Dendritic cell treated with granulocyte-macrophage colony-stimulating factor and Interleukin-4, amounts not matched to agents 40 ng/mL and 50 ng/mL, for 4 days (primary cell): ENCODE measurements around the gene TTC36.
"Not testable (repeated sequence)": the region's sequence is repeated elsewhere in the genome, so short reads cannot be mapped to it uniquely, and the experiment has no call there.

Source experiments
- H3K27ac Mint-ChIP-seq: one replicate; pipeline ENCODE4 v1.8.0; 2022; ENCODE audit warnings: mild to moderate bottlenecking, mixed read lengths
- H3K27me3 Mint-ChIP-seq: one replicate; pipeline ENCODE4 v1.8.0; 2022; ENCODE audit warnings: mild to moderate bottlenecking, mixed read lengths
- H3K36me3 Mint-ChIP-seq: one replicate; pipeline ENCODE4 v1.8.0; 2022; ENCODE audit warnings: low read depth, mixed read lengths
- H3K4me1 Mint-ChIP-seq: one replicate; pipeline ENCODE4 v1.8.0; 2022; ENCODE audit warnings: low read depth, mixed read lengths
- H3K4me3 Mint-ChIP-seq: one replicate; pipeline ENCODE4 v1.8.0; 2022; ENCODE audit warnings: mild to moderate bottlenecking, moderate library complexity, mixed read lengths
- H3K9me3 Mint-ChIP-seq: one replicate; pipeline ENCODE4 v1.8.0; 2022; ENCODE audit warnings: mixed read lengths
- intact Hi-C: fragments of 100-400 bp; cut with micrococcal nuclease; formaldehyde crosslinking; loops from one replicate; pipeline ENCODE4 v1.15.0; 2022

TTC36 gene

DNA sequence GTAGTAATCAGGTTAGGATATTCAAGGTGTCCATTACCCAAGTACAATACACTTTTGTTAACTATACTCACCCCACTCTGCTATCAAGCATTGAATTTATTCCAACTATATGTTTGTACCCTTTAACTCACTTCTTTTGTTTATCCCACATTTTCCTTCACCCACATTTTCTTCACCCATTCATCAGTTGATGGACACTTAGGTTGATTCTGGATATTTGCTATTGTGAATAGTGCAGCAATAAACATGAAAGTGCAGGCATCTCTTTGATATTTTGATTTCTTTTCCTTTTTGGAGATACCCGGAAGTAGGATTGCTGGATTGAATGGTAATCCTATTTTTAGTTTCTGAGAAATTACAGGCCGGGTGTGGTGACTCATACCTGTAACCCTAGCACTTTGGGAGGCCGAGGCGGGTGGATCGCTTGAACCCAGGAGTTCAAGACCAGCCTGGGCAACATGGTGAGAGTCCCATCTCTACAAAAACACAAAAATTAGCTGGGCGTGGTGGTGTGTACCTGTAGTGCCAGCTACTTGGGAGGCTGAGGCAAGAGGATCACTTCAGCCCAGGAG, 10.2 kb downstream of the TTC36 start:
- intact Hi-C loops, result no loop called here
- H3K36me3 Mint-ChIP-seq, result no peaks in the 10 kb centered on the region

GRCh38 chr11:118544010-118544646, 16.9 kb downstream of the TTC36 start:
- H3K4me3 Mint-ChIP-seq, result no peak overlapping the region
- no peaks in the 10 kb centered on the region for H3K27me3 Mint-ChIP-seq
- H3K9me3 Mint-ChIP-seq, result no peaks in the 10 kb centered on the region
- peaks cover 20% of the 10 kb centered on the region for H3K36me3 Mint-ChIP-seq
- intact Hi-C loops, result no loop called here
- no peaks in the 10 kb centered on the region for H3K4me1 Mint-ChIP-seq
- H3K27ac Mint-ChIP-seq, result no peak overlapping the region

More for the DNA sequence above, 10.2 kb downstream of the TTC36 start:
- H3K9me3 Mint-ChIP-seq, result no peaks in the 10 kb centered on the region
- no peak overlapping the region for H3K27ac Mint-ChIP-seq
- no peaks in the 10 kb centered on the region for H3K4me1 Mint-ChIP-seq
- no peak overlapping the region for H3K4me3 Mint-ChIP-seq
- no peaks in the 10 kb centered on the region for H3K27me3 Mint-ChIP-seq

DNA sequence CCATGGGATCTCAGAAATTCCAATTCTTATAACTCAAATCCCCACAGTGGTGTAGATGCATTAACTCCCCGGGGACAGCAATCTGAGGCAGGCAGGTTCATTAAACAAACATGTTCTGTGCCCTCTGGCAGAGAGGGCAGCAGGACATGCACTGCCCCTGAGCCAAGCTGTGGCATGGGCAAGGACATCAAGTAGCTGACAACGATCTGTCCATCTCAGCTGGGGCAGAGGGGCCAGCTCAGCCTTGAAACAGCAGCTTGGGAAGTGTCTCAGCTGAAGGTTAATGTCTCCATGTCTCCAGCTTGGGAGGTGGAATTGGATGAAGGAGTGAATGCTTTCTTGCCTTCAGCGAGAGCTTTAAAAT, 17.4 kb downstream of the TTC36 start:
- Mint-ChIP-seq H3K4me3 (no peak overlapping the region), H3K9me3 (no peaks in the 10 kb centered on the region), H3K27ac (no peak overlapping the region), H3K27me3 (no peaks in the 10 kb centered on the region), H3K4me1 (no peaks in the 10 kb centered on the region), H3K36me3 (peaks cover 20% of the 10 kb centered on the region)
- intact Hi-C loops, result no loop called here

DNA sequence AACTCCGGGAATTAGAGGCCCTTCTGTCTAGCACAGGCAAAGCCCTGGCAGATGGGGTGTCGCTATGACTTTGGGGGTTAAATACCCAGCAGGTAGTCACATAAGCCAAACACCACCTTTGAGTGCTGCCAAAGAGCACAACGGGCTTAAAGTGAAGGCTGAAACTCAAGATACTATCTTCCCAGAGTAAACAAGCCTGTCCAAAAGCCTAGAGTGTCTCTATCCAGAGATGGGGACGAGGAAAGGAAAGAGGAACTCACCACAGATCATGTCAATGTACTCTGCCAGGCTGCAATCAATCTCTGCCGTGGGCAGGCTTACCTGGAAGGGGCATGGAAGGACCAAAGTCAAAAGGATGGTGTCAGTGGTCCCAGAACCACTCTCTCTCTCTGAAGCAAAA, 18.3 kb downstream of the TTC36 start:
- intact Hi-C loops, result no loop called here
- H3K27me3 Mint-ChIP-seq, result no peaks in the 10 kb centered on the region
- H3K4me3 Mint-ChIP-seq, result no peak overlapping the region
- no peaks in the 10 kb centered on the region for H3K9me3 Mint-ChIP-seq
- H3K27ac Mint-ChIP-seq, result no peak overlapping the region
- peaks cover 26% of the 10 kb centered on the region for H3K36me3 Mint-ChIP-seq
- H3K4me1 Mint-ChIP-seq, result no peaks in the 10 kb centered on the region

DNA sequence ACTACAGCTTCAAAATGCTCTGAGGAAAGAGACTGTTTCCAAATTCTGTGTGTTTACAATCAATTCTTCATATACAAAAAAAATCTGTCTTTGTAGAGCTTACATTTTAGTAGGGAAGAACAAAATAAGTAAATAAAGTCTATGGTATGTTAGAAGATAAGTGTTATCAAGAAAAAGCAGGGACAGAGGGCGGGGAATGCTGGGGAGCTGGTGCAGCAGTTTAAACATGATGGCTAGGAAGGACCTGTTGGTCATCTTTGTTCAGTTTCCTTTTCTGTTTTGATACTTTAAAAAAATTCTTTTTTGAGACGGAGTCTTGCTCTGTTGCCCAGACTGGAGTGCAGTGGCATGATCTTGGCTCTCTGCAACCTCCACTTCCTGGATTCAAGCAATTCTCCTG, 19.9 kb downstream of the TTC36 start:
- Mint-ChIP-seq H3K4me1 (no peaks in the 10 kb centered on the region), H3K27me3 (no peaks in the 10 kb centered on the region), H3K36me3 (peaks cover 42% of the 10 kb centered on the region), H3K27ac (no peak overlapping the region), H3K4me3 (no peak overlapping the region), H3K9me3 (no peaks in the 10 kb centered on the region)
- intact Hi-C loops, result no loop called here

GRCh38 chr11:118552341-118552740, 25.1 kb downstream of the TTC36 start:
- H3K27me3 Mint-ChIP-seq, result no peaks in the 10 kb centered on the region
- H3K4me3 Mint-ChIP-seq, result no peak overlapping the region
- intact Hi-C loops, result no loop called here
- H3K36me3 Mint-ChIP-seq, result peaks cover 57% of the 10 kb centered on the region
- H3K4me1 Mint-ChIP-seq, result no peaks in the 10 kb centered on the region
- H3K27ac Mint-ChIP-seq, result no peak overlapping the region
- no peaks in the 10 kb centered on the region for H3K9me3 Mint-ChIP-seq

GRCh38 chr11:118560806-118561205, 33.5 kb downstream of the TTC36 start:
- Mint-ChIP-seq H3K27me3 (no peaks in the 10 kb centered on the region), H3K4me1 (peaks cover 20% of the 10 kb centered on the region), H3K36me3 (peaks cover 7% of the 10 kb centered on the region), H3K27ac (no peak overlapping the region), H3K9me3 (no peaks in the 10 kb centered on the region), H3K4me3 (no peak overlapping the region)
- intact Hi-C loops, result no loop called here

- Mint-ChIP-seq H3K4me1 (peaks cover 20% of the 10 kb centered on the region), H3K36me3 (no peaks in the 10 kb centered on the region), H3K27ac (peak overlapping the region; percentile 85), H3K4me3 (peak overlapping the region; percentile 53), H3K27me3 (no peaks in the 10 kb centered on the region), H3K9me3 (no peaks in the 10 kb centered on the region)
- intact Hi-C loops, result no loop called here
These were observed 37.8 kb downstream of the TTC36 start for GRCh38 chr11:118565051-118565450.

DNA sequence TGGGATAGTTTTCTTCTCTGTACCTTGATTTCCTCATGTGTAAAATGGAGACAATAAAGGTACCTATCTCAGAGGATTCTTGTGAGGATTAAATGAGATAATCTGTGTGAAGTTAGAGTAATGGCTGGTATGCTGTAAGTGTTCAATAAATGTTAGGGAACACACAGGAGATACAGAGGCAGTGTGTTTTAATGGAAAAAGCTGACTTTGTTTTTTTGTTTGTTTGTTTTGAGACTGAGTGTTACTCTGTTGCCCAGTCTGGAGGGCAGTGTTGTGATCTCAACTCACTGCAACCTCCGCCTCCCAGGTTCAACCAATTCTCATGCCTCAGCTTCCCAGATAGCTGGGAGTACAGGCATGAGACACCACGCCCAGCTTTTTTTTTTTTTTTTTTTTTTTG, 42.4 kb downstream of the TTC36 start:
- peaks cover 14% of the 10 kb centered on the region for H3K36me3 Mint-ChIP-seq
- no peak overlapping the region for H3K4me3 Mint-ChIP-seq
- no peaks in the 10 kb centered on the region for H3K9me3 Mint-ChIP-seq
- H3K27ac Mint-ChIP-seq, result no peak overlapping the region
- H3K4me1 Mint-ChIP-seq, result peaks cover 29% of the 10 kb centered on the region
- no peaks in the 10 kb centered on the region for H3K27me3 Mint-ChIP-seq
- intact Hi-C loops, result loop anchor here (5.0 kb wide), 1 partner anchor 167 kb away; the partner anchor contains the start of gene ATP5MG

- Mint-ChIP-seq H3K36me3 (peaks cover 19% of the 10 kb centered on the region), H3K4me1 (peaks cover 30% of the 10 kb centered on the region), H3K27me3 (no peaks in the 10 kb centered on the region), H3K27ac (no peak overlapping the region), H3K4me3 (no peak overlapping the region), H3K9me3 (no peaks in the 10 kb centered on the region)
- intact Hi-C loops, result loop anchor here (5.0 kb wide), 1 partner anchor 168 kb away; the partner anchor contains the start of gene ATP5MG
These were observed 43.5 kb downstream of the TTC36 start for GRCh38 chr11:118570787-118571186.

DNA sequence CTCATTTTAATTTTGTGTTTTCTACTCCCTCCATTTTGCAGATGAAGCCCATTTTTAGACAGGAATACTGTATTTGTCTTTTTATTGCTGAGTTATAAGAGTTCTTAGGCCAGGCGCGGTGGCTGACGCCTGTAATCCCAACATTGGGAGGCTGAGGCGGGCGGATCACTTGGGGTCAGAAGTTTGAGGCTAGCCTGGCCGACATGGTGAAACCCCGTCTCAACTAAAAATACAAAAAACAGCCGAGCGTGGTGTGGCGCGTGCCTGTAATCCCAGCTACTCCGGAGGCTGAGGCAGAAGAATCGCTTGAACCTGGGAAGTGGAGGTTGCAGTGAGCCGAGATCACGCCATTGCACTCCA, 44.4 kb downstream of the TTC36 start:
- intact Hi-C loops, result loop anchor here (2.0 to 5.0 kb wide), 2 partner anchors 135 to 169 kb away; partner anchors contain the start of genes ATP5MG and KMT2A
- Mint-ChIP-seq H3K27ac (peak overlapping the region; percentile 95), H3K36me3 (peaks cover 22% of the 10 kb centered on the region), H3K4me1 (peaks cover 35% of the 10 kb centered on the region), H3K4me3 (peak overlapping the region; percentile 95)
- not testable (repeated sequence) for H3K27me3 Mint-ChIP-seq, H3K9me3 Mint-ChIP-seq

- H3K4me3 Mint-ChIP-seq, result peak within 1 kb of the TSS; percentile 95
- no peaks in the 10 kb centered on the region for H3K27me3 Mint-ChIP-seq
- peak within 1 kb of the TSS; percentile 95 for H3K27ac Mint-ChIP-seq
- intact Hi-C loops, result loop anchor here (2.0 to 5.0 kb wide), 2 partner anchors 136 to 170 kb away; partner anchors contain the start of genes ATP5MG and KMT2A
- no peaks in the 10 kb centered on the region for H3K9me3 Mint-ChIP-seq
- peaks cover 41% of the 10 kb centered on the region for H3K4me1 Mint-ChIP-seq
- H3K36me3 Mint-ChIP-seq, result peaks cover 28% of the 10 kb centered on the region
These were observed 45.0 kb downstream of the TTC36 start, which contains the start of gene ARCN1 for GRCh38 chr11:118572061-118572980. TSS of gene ARCN1 (plus strand) at chr11:118572409. CDS start at chr11:118572548, 139 bp downstream.

DNA sequence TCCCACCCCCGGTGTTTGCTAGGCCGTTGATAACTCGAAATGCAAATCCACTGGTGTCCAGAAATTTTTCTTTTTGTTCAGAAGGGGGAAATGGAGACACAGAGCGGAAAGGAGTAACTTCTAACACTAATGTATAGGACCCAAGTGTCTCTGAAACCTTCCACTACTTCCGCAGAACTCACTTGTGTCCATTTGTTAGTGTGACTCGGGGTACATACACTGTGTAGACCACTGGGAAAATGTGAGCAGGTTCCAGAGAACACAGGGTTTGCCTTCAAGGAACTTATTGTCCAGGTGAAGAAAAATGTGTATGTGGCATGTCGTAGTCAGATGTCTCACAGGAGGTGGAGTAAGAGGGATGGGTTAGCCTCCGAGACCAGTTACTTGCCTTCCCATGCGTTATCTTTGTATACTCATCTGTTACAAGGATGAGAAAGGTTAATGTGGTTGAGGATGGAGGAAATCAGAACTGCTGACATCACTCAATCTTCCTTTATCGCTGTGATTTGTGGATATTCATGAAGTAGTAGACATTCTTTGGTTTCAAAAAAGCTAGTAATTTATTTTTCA, 45.8 kb downstream of the TTC36 start:
- H3K36me3 Mint-ChIP-seq, result peaks cover 32% of the 10 kb centered on the region
- peak overlapping the region; percentile 95 for H3K27ac Mint-ChIP-seq
- H3K9me3 Mint-ChIP-seq, result no peaks in the 10 kb centered on the region
- peaks cover 44% of the 10 kb centered on the region for H3K4me1 Mint-ChIP-seq
- H3K4me3 Mint-ChIP-seq, result peak overlapping the region; percentile 95
- no peaks in the 10 kb centered on the region for H3K27me3 Mint-ChIP-seq
- intact Hi-C loops, result loop anchor here (2.0 to 5.0 kb wide), 2 partner anchors 136 to 171 kb away; partner anchors contain the start of genes ATP5MG and KMT2A
